ENCODE results near the gene MLLT10.

The MLLT10 gene

GRCh38 chr10:21600804-21601433 lies 66.9 kb downstream of the MLLT10 start:
- TF ChIP-seq GATA2 (IDR thresholded peaks at IDR 0.05; ENCODE audit: low read depth, low read length) (no peak), GATA3 (IDR thresholded peaks at IDR 0.05; ENCODE audit: low read depth, low read length) (no peak)

GRCh38 chr10:21602313-21602712 lies 68.3 kb downstream of the MLLT10 start:
- TF ChIP-seq GATA2 (IDR thresholded peaks at IDR 0.05; ENCODE audit: low read depth, low read length) (no peak), GATA3 (IDR thresholded peaks at IDR 0.05; ENCODE audit: low read depth, low read length) (no peak)

GRCh38 chr10:21603721-21604120 lies 69.7 kb downstream of the MLLT10 start:
- no peak for TF ChIP-seq GATA3 (IDR thresholded peaks at IDR 0.05; ENCODE audit: low read depth, low read length)
- no peak for TF ChIP-seq GATA2 (IDR thresholded peaks at IDR 0.05; ENCODE audit: low read depth, low read length)

GRCh38 chr10:21604651-21605050 lies 70.6 kb downstream of the MLLT10 start:
- TF ChIP-seq GATA2 (IDR thresholded peaks at IDR 0.05; ENCODE audit: low read depth, low read length) (no peak), GATA3 (IDR thresholded peaks at IDR 0.05; ENCODE audit: low read depth, low read length) (no peak)

GRCh38 chr10:21607907-21608306 lies 73.9 kb downstream of the MLLT10 start:
- TF ChIP-seq GATA2 (IDR thresholded peaks at IDR 0.05; ENCODE audit: low read depth, low read length) (no peak), GATA3 (IDR thresholded peaks at IDR 0.05; ENCODE audit: low read depth, low read length) (no peak)

GRCh38 chr10:21614000-21614399 lies 80.0 kb downstream of the MLLT10 start:
- TF ChIP-seq GATA3 (IDR thresholded peaks at IDR 0.05; ENCODE audit: low read depth, low read length), result no peak
- no peak for TF ChIP-seq GATA2 (IDR thresholded peaks at IDR 0.05; ENCODE audit: low read depth, low read length)

- TF ChIP-seq GATA2 (IDR thresholded peaks at IDR 0.05; ENCODE audit: low read depth, low read length), result no peak
- no peak for TF ChIP-seq GATA3 (IDR thresholded peaks at IDR 0.05; ENCODE audit: low read depth, low read length)
Measured at GRCh38 chr10:21617267-21617666, 83.2 kb downstream of the MLLT10 start.

- TF ChIP-seq GATA3 (IDR thresholded peaks at IDR 0.05; ENCODE audit: low read depth, low read length) (no peak), GATA2 (IDR thresholded peaks at IDR 0.05; ENCODE audit: low read depth, low read length) (no peak)
Measured at GRCh38 chr10:21623291-21623690, 89.3 kb downstream of the MLLT10 start.

GRCh38 chr10:21624951-21625350 lies 90.9 kb downstream of the MLLT10 start:
- TF ChIP-seq GATA2 (IDR thresholded peaks at IDR 0.05; ENCODE audit: low read depth, low read length) (no peak), GATA3 (IDR thresholded peaks at IDR 0.05; ENCODE audit: low read depth, low read length) (no peak)

- no peak for TF ChIP-seq GATA3 (IDR thresholded peaks at IDR 0.05; ENCODE audit: low read depth, low read length)
- TF ChIP-seq GATA2 (IDR thresholded peaks at IDR 0.05; ENCODE audit: low read depth, low read length), result no peak
Measured at GRCh38 chr10:21625623-21626229, 91.7 kb downstream of the MLLT10 start.

- no peak for TF ChIP-seq GATA2 (IDR thresholded peaks at IDR 0.05; ENCODE audit: low read depth, low read length)
- no peak for TF ChIP-seq GATA3 (IDR thresholded peaks at IDR 0.05; ENCODE audit: low read depth, low read length)
Measured at GRCh38 chr10:21626457-21627161, 92.6 kb downstream of the MLLT10 start.

- TF ChIP-seq GATA2 (IDR thresholded peaks at IDR 0.05; ENCODE audit: low read depth, low read length), result no peak
- peak; percentile 58; the same call in 1 of the 2 replicates for TF ChIP-seq GATA3 (IDR thresholded peaks at IDR 0.05; ENCODE audit: low read depth, low read length)
Measured at GRCh38 chr10:21627331-21627730, 93.3 kb downstream of the MLLT10 start.

GRCh38 chr10:21628023-21628422 lies 94.0 kb downstream of the MLLT10 start:
- TF ChIP-seq GATA2 (IDR thresholded peaks at IDR 0.05; ENCODE audit: low read depth, low read length) (no peak), GATA3 (IDR thresholded peaks at IDR 0.05; ENCODE audit: low read depth, low read length) (no peak)

GRCh38 chr10:21634599-21635365 lies 100.8 kb downstream of the MLLT10 start:
- TF ChIP-seq GATA2 (IDR thresholded peaks at IDR 0.05; ENCODE audit: low read depth, low read length) (no peak), GATA3 (IDR thresholded peaks at IDR 0.05; ENCODE audit: low read depth, low read length) (no peak)

Data from SH-SY5Y (cell line).